Parathyroid adenoma (tissue), 2 donors: ENCODE measurements around the gene HOMER3.

Source experiments
- H2AFZ ChIP-seq: fragments of 300-600 bp; sonication (generic); one replicate; pipeline ENCODE4 v1.7.0; 2017; ENCODE audit warnings: antibody characterized with exemption, mild to moderate bottlenecking
- H3K27ac ChIP-seq: fragments of 300-600 bp; sonication (generic); one replicate; pipeline ENCODE4 v1.7.0; 2017
- H3K27me3 ChIP-seq: fragments of 300-600 bp; sonication (generic); one replicate; pipeline ENCODE4 v1.7.0; 2017; ENCODE audit warnings: low read length; ENCODE audit not compliant: control insufficient read depth, insufficient read depth
- H3K36me3 ChIP-seq: fragments of 300-600 bp; sonication (generic); one replicate; pipeline ENCODE4 v1.7.0; 2017; ENCODE audit warnings: low read length; ENCODE audit not compliant: control insufficient read depth, insufficient read depth
- H3K4me1 ChIP-seq: fragments of 300-600 bp; sonication (generic); one replicate; pipeline ENCODE4 v1.7.0; 2017; ENCODE audit warnings: control low read depth
- H3K4me2 ChIP-seq: fragments of 300-600 bp; sonication (generic); one replicate; pipeline ENCODE4 v1.7.0; 2017; ENCODE audit warnings: low read length
- H3K4me3 ChIP-seq: fragments of 300-600 bp; sonication (generic); one replicate; pipeline ENCODE4 v1.7.0; 2017; ENCODE audit warnings: low read depth, low read length
- H3K79me2 ChIP-seq: fragments of 300-600 bp; sonication (generic); one replicate; pipeline ENCODE4 v1.7.0; 2017; ENCODE audit warnings: control low read depth
- H3K9ac ChIP-seq: fragments of 300-600 bp; sonication (generic); one replicate; pipeline ENCODE4 v1.7.0; 2017; ENCODE audit warnings: mild to moderate bottlenecking
- H3K9me3 ChIP-seq: fragments of 300-600 bp; sonication (generic); one replicate; pipeline ENCODE4 v1.7.0; 2017; ENCODE audit warnings: low read length; ENCODE audit not compliant: control insufficient read depth
- CTCF ChIP-seq: fragments of 300-600 bp; sonication (generic); IDR thresholded peaks from one replicate; pipeline ENCODE4 v1.7.0; 2017; ENCODE audit warnings: antibody characterized with exemption, mild to moderate bottlenecking
- donor health status: primary hyperparathyroidism.

Gene HOMER3

GRCh38 chr19:18901491-18901890 lies 39.5 kb downstream of the HOMER3 start:
- Histone ChIP-seq H2AFZ (no peak overlapping the region), H3K79me2 (peaks cover 5% of the 10 kb centered on the region), H3K9me3 (no peaks in the 10 kb centered on the region), H3K27me3 (no peaks in the 10 kb centered on the region), H3K4me3 (no peak overlapping the region), H3K9ac (no peak overlapping the region), H3K4me1 (no peaks in the 10 kb centered on the region), H3K36me3 (no peaks in the 10 kb centered on the region), H3K27ac (no peak overlapping the region), H3K4me2 (no peak overlapping the region)
- no peak for TF ChIP-seq CTCF

- H3K9ac ChIP-seq = no peak overlapping the region
- H3K9me3 ChIP-seq = no peaks in the 10 kb centered on the region
- no peak overlapping the region for H3K4me2 ChIP-seq
- no peak overlapping the region for H2AFZ ChIP-seq
- H3K79me2 ChIP-seq = peaks cover 5% of the 10 kb centered on the region
- no peak for TF ChIP-seq CTCF
- no peaks in the 10 kb centered on the region for H3K4me1 ChIP-seq
- no peaks in the 10 kb centered on the region for H3K27me3 ChIP-seq
- no peak overlapping the region for H3K27ac ChIP-seq
- no peaks in the 10 kb centered on the region for H3K36me3 ChIP-seq
- no peak overlapping the region for H3K4me3 ChIP-seq
Observed at GRCh38 chr19:18900700-18901481, 40.1 kb downstream of the HOMER3 start.

DNA sequence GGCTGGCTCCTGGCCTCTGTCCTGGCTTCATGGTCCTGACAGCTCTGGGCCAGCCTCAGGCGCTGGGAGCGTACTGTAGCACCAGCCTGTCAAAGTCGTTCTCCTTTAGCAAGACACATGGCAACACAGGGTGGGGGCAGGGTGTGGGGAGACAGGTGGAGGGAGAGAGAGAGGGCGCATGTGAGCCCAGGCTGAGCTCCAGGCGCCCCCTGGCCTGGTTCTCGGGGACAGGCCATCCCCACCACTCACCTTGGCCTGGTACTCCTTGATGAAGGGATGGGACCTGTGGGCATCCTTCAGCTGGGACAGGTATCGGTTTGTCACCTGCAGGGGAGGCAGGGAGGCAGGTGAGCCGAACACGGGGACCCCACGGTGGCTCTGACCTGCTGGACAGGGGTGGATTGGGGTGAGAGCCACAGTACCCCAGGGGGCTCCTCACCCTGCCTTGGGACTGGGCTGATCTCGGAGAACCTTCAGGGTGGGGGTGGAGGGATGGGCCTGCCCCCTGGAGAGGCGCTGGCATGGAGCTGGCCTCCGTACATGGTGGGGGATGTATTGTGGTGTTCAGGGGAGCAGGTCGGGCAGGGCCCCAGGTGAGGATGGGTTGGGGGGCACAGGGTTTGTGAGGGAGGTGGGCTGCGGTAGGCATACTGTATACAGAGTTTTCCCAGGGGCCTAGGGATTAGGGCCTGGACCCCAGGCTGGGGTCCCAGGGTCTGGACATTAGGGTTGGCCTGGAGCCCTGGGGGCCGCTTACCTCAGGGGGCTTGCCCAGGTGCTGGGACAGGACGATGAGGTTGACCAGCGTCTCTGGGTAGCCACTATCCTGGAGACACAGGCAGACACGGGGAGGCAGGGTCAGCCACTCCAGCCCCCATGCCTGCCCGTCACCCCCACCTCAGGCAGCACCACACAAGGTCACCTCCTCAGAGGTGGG lies 41.1 kb downstream of the HOMER3 start:
- Histone ChIP-seq H3K9me3 (no peaks in the 10 kb centered on the region), H3K4me2 (no peak overlapping the region), H3K4me1 (peaks cover 2% of the 10 kb centered on the region), H3K36me3 (no peaks in the 10 kb centered on the region), H3K9ac (no peak overlapping the region), H3K4me3 (no peak overlapping the region), H2AFZ (no peak overlapping the region), H3K79me2 (peaks cover under 1% of the 10 kb centered on the region), H3K27me3 (no peaks in the 10 kb centered on the region), H3K27ac (no peak overlapping the region)
- no peak for TF ChIP-seq CTCF

DNA sequence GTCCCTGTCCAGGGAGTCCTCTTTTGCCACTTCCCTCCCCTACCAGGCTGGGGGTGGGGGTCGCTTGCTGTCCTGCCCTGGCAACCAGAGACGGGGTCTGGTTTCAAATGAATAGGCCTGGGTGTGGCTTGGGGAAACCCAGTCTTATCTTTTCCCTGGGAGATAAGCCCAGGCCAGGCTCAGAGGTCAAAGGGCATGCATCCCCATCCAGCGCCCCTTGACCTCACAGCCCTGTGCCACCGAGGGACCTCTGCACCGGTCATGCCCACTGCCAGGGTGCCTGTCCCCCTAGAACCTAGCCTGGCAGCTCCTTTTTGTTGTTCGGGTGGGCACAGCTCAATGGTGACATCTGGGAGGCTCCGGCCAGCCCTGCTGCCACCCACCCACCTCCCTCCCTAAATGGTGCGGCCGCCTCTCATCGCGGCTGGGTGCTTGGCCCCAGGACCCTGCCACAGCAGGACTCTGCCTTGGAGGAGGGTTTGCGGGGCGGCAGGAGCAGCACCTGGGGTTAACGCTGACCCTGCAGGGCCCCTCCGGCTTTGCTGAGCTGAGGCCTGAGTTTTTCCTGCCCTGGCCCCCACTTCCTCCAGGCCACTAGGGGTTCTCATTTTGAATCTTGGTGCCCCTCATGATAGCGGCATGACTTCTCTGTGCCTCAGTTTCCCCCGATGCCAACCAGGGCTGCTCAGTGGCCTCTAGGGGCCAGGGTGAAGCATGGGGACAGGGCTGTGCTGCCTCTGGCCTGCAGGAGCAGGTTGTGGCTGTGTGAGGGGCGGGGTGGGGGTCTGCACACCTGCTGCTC lies 42.2 kb downstream of the HOMER3 start:
- Histone ChIP-seq H2AFZ (no peak overlapping the region), H3K27me3 (no peaks in the 10 kb centered on the region), H3K4me3 (no peak overlapping the region), H3K79me2 (no peaks in the 10 kb centered on the region), H3K27ac (no peak overlapping the region), H3K4me1 (peaks cover 2% of the 10 kb centered on the region), H3K9me3 (no peaks in the 10 kb centered on the region), H3K36me3 (no peaks in the 10 kb centered on the region), H3K9ac (no peak overlapping the region), H3K4me2 (no peak overlapping the region)
- no peak for TF ChIP-seq CTCF
